CD8-positive, alpha-beta memory T cell (primary cell): ENCODE results near the gene PIAS2. TPM values are rescaled to one million over a fixed set of nuclear protein-coding genes. Genes with fewer than 3 reads are reported as not detected.
"Not testable (repeated sequence)": the region's sequence is repeated elsewhere in the genome, so short reads cannot be mapped to it uniquely, and the experiment has no call there.

Source experiments
- CTCF ChIA-PET: fragments of 350-600 bp; sonication (Branson Sonifier 250); formaldehyde crosslinking; loops from one replicate; lab custom pipeline; 2021; ENCODE audit warnings: antibody characterized with exemption; lab: Charles Lee
- POLR2A ChIA-PET: fragments of 350-600 bp; sonication (Branson Sonifier 250); formaldehyde crosslinking; loops from one replicate; lab custom pipeline; 2021; ENCODE audit warnings: antibody characterized with exemption; lab: Charles Lee
- DNase-seq, 5 donors: peaks; one replicate each; pipeline versions ENCODE4 v3.0.0 to v3.0.0-alpha.2; 2020 to 2022; ENCODE audit warnings: mixed read lengths in 1 of 5
- H3K27ac ChIP-seq: one replicate; pipeline ENCODE4 v1.7.0; 2013; ENCODE audit warnings: low read depth, mild to moderate bottlenecking, low read length, moderate library complexity
- H3K27me3 ChIP-seq: 2 replicates; pipeline ENCODE4 v1.7.0; 2013; ENCODE audit warnings: low read length, mild to moderate bottlenecking; ENCODE audit not compliant: insufficient read depth, poor library complexity, severe bottlenecking
- H3K36me3 ChIP-seq: 2 replicates; pipeline ENCODE4 v1.7.0; 2013; ENCODE audit warnings: mild to moderate bottlenecking, low read length, moderate library complexity; ENCODE audit not compliant: insufficient read depth
- H3K4me1 ChIP-seq: 2 replicates; pipeline ENCODE4 v1.7.0; 2013; ENCODE audit warnings: mild to moderate bottlenecking, low read length, moderate library complexity; ENCODE audit not compliant: insufficient read depth
- H3K4me3 ChIP-seq: 2 replicates; pipeline ENCODE4 v1.7.0; 2013; ENCODE audit warnings: mild to moderate bottlenecking, low read length
- H3K9me3 ChIP-seq: 2 replicates; pipeline ENCODE4 v1.7.0; 2013; ENCODE audit warnings: mild to moderate bottlenecking, low read length
- H3K27ac Mint-ChIP-seq, 8 donors: one replicate each; pipeline ENCODE4 v1.8.0; 2020 to 2021; ENCODE audit warnings: mixed read lengths in 8 of 8, mild to moderate bottlenecking in 6 of 8, inconsistent platforms in 3 of 8, moderate library complexity in 3 of 8
- H3K27me3 Mint-ChIP-seq, 2 donors: one replicate each; pipeline ENCODE4 v1.8.0; 2020 to 2021; ENCODE audit warnings: mixed read lengths in 2 of 2, mild to moderate bottlenecking in 1 of 2, moderate library complexity in 1 of 2
- H3K36me3 Mint-ChIP-seq, 3 donors: one replicate each; pipeline ENCODE4 v1.8.0; 2020 to 2021; ENCODE audit warnings: mixed read lengths in 3 of 3, inconsistent platforms in 1 of 3, mild to moderate bottlenecking in 1 of 3
- H3K4me1 Mint-ChIP-seq, 3 donors: one replicate each; pipeline ENCODE4 v1.8.0; 2020 to 2021; ENCODE audit warnings: mixed read lengths in 3 of 3, inconsistent platforms in 1 of 3, mild to moderate bottlenecking in 1 of 3
- H3K4me3 Mint-ChIP-seq, 7 donors: one replicate each; pipeline ENCODE4 v1.8.0; 2020 to 2021; ENCODE audit warnings: mixed read lengths in 7 of 7, mild to moderate bottlenecking in 6 of 7, moderate library complexity in 4 of 7, inconsistent platforms in 2 of 7
- H3K9me3 Mint-ChIP-seq, 5 donors: one replicate each; pipeline ENCODE4 v1.8.0; 2020 to 2022; ENCODE audit warnings: mixed read lengths in 5 of 5, mild to moderate bottlenecking in 3 of 5, moderate library complexity in 2 of 5, inconsistent platforms in 1 of 5
- polyA plus RNA-seq: library from polyadenylated mRNA; unstranded; fragments of 300-500 nt; fragmentation: Illumina TruSeq; gene quantifications from one replicate; pipeline ENCODE4 v1.2.3, GENCODE V29; 2021
- total RNA-seq, 2 experiments: library from RNA; stranded (reverse); gene quantifications; one replicate each; pipeline ENCODE4 v1.2.3, GENCODE V29; 2021

The PIAS2 gene
- total and polyA plus RNA-seq, 3 experiments from 2014 or later: 18.6 to 25.8 (median 25.1) TPM

- CTCF ChIA-PET: no interaction called here
- POLR2A ChIA-PET: no interaction called here
- Mint-ChIP-seq H3K4me1 (peaks cover 10 to 32% (median 29%) of the 10 kb centered on the region in 3 donors), H3K27me3 (no peaks in the 10 kb centered on the region), H3K4me3 (no peak overlapping the region), H3K36me3 (peaks cover 14 to 49% (median 28%) of the 10 kb centered on the region in 3 donors), H3K9me3 (peaks cover 0 to 30% (median 26%) of the 10 kb centered on the region in 5 donors), H3K27ac (no peak overlapping the region)
- Histone ChIP-seq H3K4me1 (no peaks in the 10 kb centered on the region), H3K9me3 (no peaks in the 10 kb centered on the region), H3K4me3 (no peak overlapping the region), H3K27ac (peak overlapping the region; percentile 40), H3K36me3 (no peaks in the 10 kb centered on the region), H3K27me3 (no peaks in the 10 kb centered on the region)
- DNase-seq: no peak
These were observed 49.8 kb downstream of the PIAS2 start for GRCh38 chr18:46867367-46868143.

GRCh38 chr18:46866523-46866922, 50.8 kb downstream of the PIAS2 start:
- no peaks in the 10 kb centered on the region for H3K4me1 ChIP-seq
- no peak overlapping the region for H3K4me3 Mint-ChIP-seq
- peaks cover 0 to 30% (median 26%) of the 10 kb centered on the region in 5 donors for H3K9me3 Mint-ChIP-seq
- no peak overlapping the region for H3K27ac Mint-ChIP-seq
- no peak overlapping the region for H3K27ac ChIP-seq
- no peaks in the 10 kb centered on the region for H3K36me3 ChIP-seq
- no peaks in the 10 kb centered on the region for H3K27me3 ChIP-seq
- no peak overlapping the region for H3K4me3 ChIP-seq
- DNase-seq: no peak
- H3K36me3 Mint-ChIP-seq: peaks cover 13 to 46% (median 29%) of the 10 kb centered on the region in 3 donors
- CTCF ChIA-PET: no interaction called here
- no peaks in the 10 kb centered on the region for H3K9me3 ChIP-seq
- no peaks in the 10 kb centered on the region for H3K27me3 Mint-ChIP-seq
- H3K4me1 Mint-ChIP-seq: peaks cover 10 to 29% (median 29%) of the 10 kb centered on the region in 3 donors
- POLR2A ChIA-PET: no interaction called here

DNA sequence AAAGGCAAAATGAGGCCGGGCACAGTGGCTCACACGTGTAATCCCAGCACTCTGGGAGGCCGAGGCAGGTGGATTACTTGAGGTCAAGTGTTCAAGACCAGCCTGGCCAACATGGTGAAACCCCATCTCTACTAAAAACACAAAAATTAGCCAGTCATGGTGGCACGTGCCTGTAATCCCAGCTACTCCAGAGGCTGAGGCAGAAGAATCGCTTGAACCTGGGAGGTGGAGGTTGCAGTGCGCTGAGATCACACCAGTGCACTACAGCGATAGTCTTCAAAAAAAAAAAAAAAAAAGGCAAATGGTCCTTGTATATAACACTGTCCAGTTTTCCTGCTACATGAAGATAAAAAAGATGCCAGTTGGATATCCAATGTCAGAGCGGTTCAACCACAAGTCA, 52.1 kb downstream of the PIAS2 start:
- H3K9me3 ChIP-seq, DNase-seq, POLR2A ChIA-PET, CTCF ChIA-PET, H3K4me3 ChIP-seq, H3K27ac ChIP-seq, H3K27me3 ChIP-seq, H3K36me3 ChIP-seq, H3K4me3 Mint-ChIP-seq, H3K4me1 ChIP-seq, H3K27me3 Mint-ChIP-seq, H3K27ac Mint-ChIP-seq: not testable (repeated sequence)
- Mint-ChIP-seq H3K9me3 (peaks cover 0 to 25% (median 20%) of the 10 kb centered on the region in 5 donors), H3K4me1 (peaks cover 6 to 33% (median 23%) of the 10 kb centered on the region in 3 donors), H3K36me3 (peaks cover 10 to 38% (median 33%) of the 10 kb centered on the region in 3 donors)

GRCh38 chr18:46859855-46860254, 57.5 kb downstream of the PIAS2 start:
- no peaks in the 10 kb centered on the region for H3K9me3 Mint-ChIP-seq
- POLR2A ChIA-PET: no interaction called here
- H3K4me3 ChIP-seq: no peak overlapping the region

GRCh38 chr18:46858290-46858689, 59.0 kb downstream of the PIAS2 start:
- H3K9me3 Mint-ChIP-seq: no peaks in the 10 kb centered on the region
- Histone ChIP-seq H3K4me1 (no peaks in the 10 kb centered on the region), H3K27me3 (no peaks in the 10 kb centered on the region), H3K9me3 (no peaks in the 10 kb centered on the region), H3K4me3 (no peak overlapping the region), H3K27ac (no peak overlapping the region), H3K36me3 (no peaks in the 10 kb centered on the region)
- peaks cover 12 to 15% (median 14%) of the 10 kb centered on the region in 3 donors for H3K4me1 Mint-ChIP-seq
- DNase-seq: no peak
- ChIA-PET POLR2A (no interaction called here), CTCF (no interaction called here)
- H3K36me3 Mint-ChIP-seq: peaks cover 33 to 68% (median 38%) of the 10 kb centered on the region in 3 donors
- no peaks in the 10 kb centered on the region for H3K27me3 Mint-ChIP-seq
- no peak overlapping the region for H3K4me3 Mint-ChIP-seq
- no peak overlapping the region for H3K27ac Mint-ChIP-seq

More at GRCh38 chr18:46859855-46860254, 57.5 kb downstream of the PIAS2 start:
- H3K4me1 Mint-ChIP-seq: peaks cover 12 to 15% (median 14%) of the 10 kb centered on the region in 3 donors
- no peak overlapping the region for H3K27ac ChIP-seq
- no peaks in the 10 kb centered on the region for H3K27me3 Mint-ChIP-seq
- peaks cover 26 to 58% (median 34%) of the 10 kb centered on the region in 3 donors for H3K36me3 Mint-ChIP-seq
- H3K27ac Mint-ChIP-seq: no peak overlapping the region
- CTCF ChIA-PET: no interaction called here
- no peaks in the 10 kb centered on the region for H3K9me3 ChIP-seq
- no peaks in the 10 kb centered on the region for H3K27me3 ChIP-seq
- no peaks in the 10 kb centered on the region for H3K4me1 ChIP-seq
- DNase-seq: no peak
- H3K4me3 Mint-ChIP-seq: no peak overlapping the region
- no peaks in the 10 kb centered on the region for H3K36me3 ChIP-seq

GRCh38 chr18:46856973-46857372, 60.3 kb downstream of the PIAS2 start:
- Mint-ChIP-seq H3K4me3 (no peak overlapping the region), H3K36me3 (peaks cover 37 to 76% (median 38%) of the 10 kb centered on the region in 3 donors), H3K4me1 (peaks cover 12 to 15% (median 14%) of the 10 kb centered on the region in 3 donors), H3K9me3 (no peaks in the 10 kb centered on the region), H3K27ac (no peak overlapping the region), H3K27me3 (no peaks in the 10 kb centered on the region)
- Histone ChIP-seq H3K9me3 (no peaks in the 10 kb centered on the region), H3K36me3 (no peaks in the 10 kb centered on the region), H3K4me1 (no peaks in the 10 kb centered on the region), H3K4me3 (no peak overlapping the region), H3K27ac (no peak overlapping the region), H3K27me3 (no peaks in the 10 kb centered on the region)
- CTCF ChIA-PET: interaction anchor here (1.7 kb wide), 1 partner anchor 16 kb away, joined by 3 read pairs; no protein-coding TSS in a partner anchor
- DNase-seq: no peak
- POLR2A ChIA-PET: no interaction called here

- no peak for DNase-seq
- Mint-ChIP-seq H3K27ac (no peak overlapping the region), H3K27me3 (no peaks in the 10 kb centered on the region), H3K9me3 (no peaks in the 10 kb centered on the region), H3K4me3 (no peak overlapping the region), H3K4me1 (no peaks in the 10 kb centered on the region), H3K36me3 (peaks cover 4 to 50% (median 22%) of the 10 kb centered on the region in 3 donors)
- ChIA-PET POLR2A (no interaction called here), CTCF (no interaction called here)
- Histone ChIP-seq H3K9me3 (no peaks in the 10 kb centered on the region), H3K4me1 (no peaks in the 10 kb centered on the region), H3K36me3 (no peaks in the 10 kb centered on the region), H3K27me3 (no peaks in the 10 kb centered on the region), H3K4me3 (no peak overlapping the region), H3K27ac (no peak overlapping the region)
These were observed 68.3 kb downstream of the PIAS2 start for GRCh38 chr18:46849007-46849406.

DNA sequence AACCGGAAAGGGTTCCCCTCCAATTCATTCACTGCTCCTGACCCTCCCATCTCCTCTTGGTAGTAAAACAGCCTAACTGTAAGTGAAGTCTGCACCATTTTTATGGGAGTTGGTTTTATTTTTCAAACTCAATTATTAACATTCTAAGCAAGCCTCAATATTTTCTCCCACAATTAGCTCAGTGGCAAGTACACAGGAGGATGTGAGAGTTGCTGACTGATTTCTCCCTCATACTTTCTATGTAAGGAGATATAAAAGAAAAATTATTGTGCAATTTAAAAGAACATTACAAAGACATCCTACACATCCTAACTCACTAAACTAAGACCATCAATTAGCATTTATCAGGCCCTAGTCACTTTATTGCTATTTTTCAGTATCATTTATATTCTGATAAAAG, 73.9 kb downstream of the PIAS2 start:
- H3K27me3 ChIP-seq: no peaks in the 10 kb centered on the region
- peaks cover 5% of the 10 kb centered on the region for H3K36me3 ChIP-seq
- Mint-ChIP-seq H3K27me3 (no peaks in the 10 kb centered on the region), H3K4me1 (peaks cover 0 to 5% (median 0%) of the 10 kb centered on the region in 3 donors), H3K36me3 (peaks cover 0 to 32% (median 16%) of the 10 kb centered on the region in 3 donors), H3K9me3 (no peaks in the 10 kb centered on the region), H3K27ac (no peak overlapping the region), H3K4me3 (no peak overlapping the region)
- POLR2A ChIA-PET: no interaction called here
- H3K27ac ChIP-seq: no peak overlapping the region
- no peak overlapping the region for H3K4me3 ChIP-seq
- no peaks in the 10 kb centered on the region for H3K4me1 ChIP-seq
- DNase-seq: no peak
- no peaks in the 10 kb centered on the region for H3K9me3 ChIP-seq
- CTCF ChIA-PET: no interaction called here
